Activated CD8-positive, alpha-beta memory T cell treated with anti-CD3 and anti-CD28 coated beads, Interleukin-2, amount 50 U/mL, for 24 hours (primary cell): ENCODE data around the gene MFAP2.
"Not testable (repeated sequence)": the region's sequence is repeated elsewhere in the genome, so short reads cannot be mapped to it uniquely, and the experiment has no call there.

Source experiments
- DNase-seq: peaks from one replicate; pipeline ENCODE4 v3.0.0-alpha.2; 2020; ENCODE audit errors: extremely low read depth

Gene MFAP2

GRCh38 chr1:16979475-16980327, 719 bp downstream of the MFAP2 start:
- no peak for DNase-seq

DNA sequence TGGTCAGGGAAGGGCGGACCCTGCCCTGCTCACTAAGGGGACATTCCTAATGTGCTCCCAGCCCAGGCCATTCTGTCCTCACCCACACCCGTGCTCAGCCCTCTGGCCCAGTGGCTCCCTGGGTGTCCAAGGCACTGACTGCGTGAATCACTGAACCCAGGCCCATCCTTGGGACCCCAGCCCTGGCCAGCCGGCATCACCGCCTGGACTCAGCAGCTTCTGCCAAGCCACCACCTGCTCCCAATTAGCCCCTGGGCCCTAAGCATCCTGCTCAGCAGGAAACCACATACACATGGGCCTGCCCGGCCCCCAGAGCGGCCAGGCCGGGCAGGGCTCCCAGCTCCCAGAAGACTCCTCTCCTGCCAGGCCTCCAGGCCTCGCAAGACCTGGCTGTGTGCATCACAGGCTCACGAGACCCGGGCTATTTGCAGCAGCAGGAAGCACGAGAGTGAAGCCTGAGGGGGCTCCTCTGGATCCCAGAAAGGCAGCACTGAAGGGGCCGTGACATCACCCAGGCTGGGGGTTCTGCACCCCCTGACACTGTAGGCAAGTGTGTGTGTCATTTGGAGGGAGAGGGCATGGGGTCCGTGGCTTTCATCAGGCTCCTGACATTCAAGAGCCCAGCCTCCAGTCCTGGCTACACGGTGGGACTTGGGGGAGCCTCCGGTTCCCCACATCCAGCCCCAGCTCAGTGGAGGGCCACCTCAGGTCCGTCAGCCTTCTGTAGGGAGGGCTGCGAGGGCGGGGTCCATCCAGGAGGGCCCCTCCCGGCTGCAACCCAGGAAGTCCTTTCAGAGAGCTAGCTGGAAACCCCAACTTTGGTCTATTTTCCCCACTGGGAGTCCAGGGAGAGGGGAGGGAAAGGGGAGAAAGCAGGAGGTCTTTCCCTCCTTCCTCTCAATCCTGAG, 1.6 kb downstream of the MFAP2 start:
- no peak for DNase-seq

- no peak for DNase-seq
Observed at GRCh38 chr1:16978139-16978538, 2.3 kb downstream of the MFAP2 start.

DNA sequence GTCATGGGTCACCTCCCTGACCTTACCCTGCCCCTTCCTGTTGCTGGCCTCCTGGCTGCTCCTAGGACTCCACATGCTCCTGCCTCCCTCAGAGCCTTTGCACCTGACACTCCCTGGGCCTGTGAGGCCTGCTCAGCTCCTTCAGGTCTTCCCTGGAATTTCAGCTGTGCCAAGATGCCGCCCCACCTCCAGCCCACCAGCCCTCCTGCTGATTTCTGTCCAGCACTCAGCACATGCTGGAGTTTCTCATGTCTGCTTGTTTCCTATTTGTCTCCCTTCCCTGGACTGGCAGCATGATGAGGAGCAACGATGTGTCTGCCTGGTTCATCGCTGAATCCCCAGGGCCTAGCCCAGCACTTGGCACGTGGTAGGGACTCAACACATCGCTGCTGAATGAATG, 3.0 kb downstream of the MFAP2 start:
- no peak for DNase-seq

DNA sequence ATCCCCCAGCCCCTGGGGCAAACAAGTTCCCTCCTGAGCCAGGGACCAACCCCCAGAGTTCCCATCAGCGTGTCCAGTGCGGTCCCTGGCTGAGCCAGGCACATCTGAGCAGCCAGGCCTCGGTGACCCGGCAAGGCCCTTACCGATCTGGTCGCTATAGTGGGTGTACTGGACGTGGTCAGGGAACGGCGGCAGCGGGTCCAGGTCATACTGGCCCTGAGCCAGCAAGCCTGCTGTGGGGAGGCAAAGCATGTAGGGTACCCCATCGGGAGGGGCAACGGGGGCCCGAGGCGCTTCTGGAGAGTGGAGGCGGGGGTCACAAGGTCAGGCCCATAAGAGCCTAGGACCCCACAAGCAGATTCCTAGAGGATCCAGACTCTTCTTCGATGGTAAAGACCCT, 3.5 kb downstream of the MFAP2 start:
- DNase-seq: no peak

GRCh38 chr1:16975838-16976237, 4.6 kb downstream of the MFAP2 start:
- DNase-seq: no peak

GRCh38 chr1:16975211-16975610, 5.2 kb downstream of the MFAP2 start:
- no peak for DNase-seq

DNA sequence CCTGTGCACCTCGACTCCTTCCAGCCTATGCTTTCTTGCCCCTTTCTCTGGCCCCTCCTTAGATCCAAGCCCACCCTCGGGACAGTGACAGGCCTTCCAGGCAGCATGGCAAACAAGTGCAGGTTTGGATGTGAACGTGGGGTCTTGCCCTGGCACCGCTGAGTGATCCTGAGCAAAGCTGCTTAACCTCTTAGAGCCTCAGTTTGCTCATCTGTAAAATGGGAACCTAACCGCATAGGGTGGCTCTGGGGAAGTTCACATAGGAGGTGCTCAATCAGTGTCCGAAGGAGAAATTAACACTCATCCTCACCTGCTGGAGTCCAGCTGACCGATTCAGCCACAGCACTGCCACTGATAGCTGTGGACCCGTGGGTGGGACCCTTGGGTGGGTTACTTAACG, 7.2 kb downstream of the MFAP2 start:
- DNase-seq: no peak

- DNase-seq: no peak
Observed at GRCh38 chr1:16972189-16972895, 8.1 kb downstream of the MFAP2 start.

GRCh38 chr1:16971341-16972188, 8.9 kb downstream of the MFAP2 start:
- no peak for DNase-seq

DNA sequence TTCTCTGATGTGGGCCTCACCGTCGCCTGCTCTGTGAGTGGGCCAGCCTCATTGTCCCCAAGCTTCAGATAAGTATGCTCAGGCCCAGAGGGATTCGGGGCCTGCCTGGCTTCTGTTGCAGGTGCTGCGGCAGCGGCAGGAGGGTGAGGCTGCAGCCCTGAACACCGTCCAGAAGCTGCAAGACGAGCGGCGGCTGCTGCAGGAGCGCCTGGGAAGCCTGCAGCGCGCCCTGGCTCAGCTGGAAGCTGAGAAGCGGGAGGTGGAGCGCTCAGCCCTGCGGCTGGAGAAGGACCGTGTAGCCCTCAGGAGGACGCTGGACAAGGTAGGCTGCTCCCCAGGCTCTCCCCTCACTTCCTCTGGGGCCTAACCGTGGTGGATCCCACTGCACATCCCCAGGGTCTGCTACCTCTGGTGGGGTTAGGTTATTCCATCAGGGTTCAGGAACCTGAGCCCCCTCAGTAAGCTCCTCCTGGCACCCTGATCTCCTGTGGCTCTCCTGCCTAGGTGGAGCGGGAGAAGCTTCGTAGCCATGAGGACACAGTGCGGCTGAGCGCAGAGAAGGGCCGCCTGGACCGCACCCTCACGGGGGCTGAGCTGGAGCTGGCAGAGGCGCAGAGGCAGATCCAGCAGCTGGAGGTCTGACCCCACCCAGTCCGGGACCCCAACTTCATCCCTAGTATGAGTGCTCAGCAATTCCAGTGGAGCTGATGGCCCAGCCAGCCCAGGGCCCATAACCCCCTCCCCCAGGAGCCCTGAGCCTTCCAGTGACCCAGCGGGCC, 10.1 kb downstream of the MFAP2 start:
- no peak for DNase-seq

DNA sequence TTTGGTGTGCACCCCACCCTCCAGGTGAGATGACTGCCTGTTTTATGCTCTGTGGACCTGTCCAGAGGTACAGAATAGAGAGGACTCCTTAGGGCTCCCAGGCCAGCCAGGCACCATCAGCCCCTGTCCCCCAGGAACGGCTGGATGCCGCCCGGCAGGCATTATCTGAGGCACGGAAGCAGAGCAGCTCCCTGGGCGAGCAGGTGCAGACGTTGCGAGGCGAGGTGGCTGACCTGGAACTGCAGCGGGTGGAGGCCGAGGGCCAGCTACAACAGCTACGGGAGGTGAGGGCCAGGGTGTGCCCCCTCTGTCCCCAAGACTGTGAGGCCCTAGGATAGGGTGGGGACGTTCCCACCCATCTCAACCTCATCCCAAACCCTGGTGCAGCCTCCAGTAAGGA, 10.8 kb downstream of the MFAP2 start:
- DNase-seq: no peak

GRCh38 chr1:16969057-16969611, 11.3 kb downstream of the MFAP2 start:
- no peak for DNase-seq

DNA sequence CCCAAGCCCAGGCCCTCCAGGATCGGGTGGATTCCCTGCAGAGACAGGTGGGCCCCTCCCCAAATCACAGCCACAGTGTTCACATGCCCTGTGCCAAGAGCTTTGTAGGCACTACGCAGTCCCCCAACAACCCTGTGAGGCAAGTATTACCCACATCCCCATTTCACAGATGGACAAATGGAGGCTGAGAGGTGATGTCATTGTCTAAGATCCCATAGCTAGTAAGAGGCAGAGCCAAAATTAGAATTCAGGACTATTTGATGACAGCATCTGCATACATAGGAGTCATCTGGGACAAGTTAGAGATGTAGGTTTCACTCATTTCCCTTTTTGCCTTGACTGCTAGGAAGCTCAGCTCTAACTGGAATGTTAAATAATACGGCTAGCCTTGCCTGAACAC, 12.0 kb downstream of the MFAP2 start:
- DNase-seq: no peak

DNA sequence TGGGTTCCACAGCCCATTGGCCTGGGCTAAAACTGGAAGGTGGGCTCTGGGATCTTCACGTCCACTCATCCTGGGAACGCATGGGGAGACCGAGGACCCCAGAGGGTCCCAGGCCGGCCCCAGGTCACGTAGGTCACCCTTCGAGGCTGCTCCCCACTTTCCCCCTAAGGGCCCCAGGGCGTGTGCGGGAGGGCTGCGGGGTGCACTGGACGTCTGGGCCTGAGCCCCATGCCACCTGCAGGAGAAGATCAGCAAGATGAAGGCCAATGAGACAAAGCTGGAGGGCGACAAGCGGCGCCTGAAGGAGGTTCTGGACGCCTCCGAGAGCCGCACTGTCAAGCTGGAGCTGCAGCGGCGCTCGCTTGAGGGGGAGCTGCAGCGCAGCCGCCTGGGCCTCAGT, 12.5 kb downstream of the MFAP2 start:
- DNase-seq: no peak

- DNase-seq: no peak
Observed at GRCh38 chr1:16967095-16967575, 13.3 kb downstream of the MFAP2 start.

GRCh38 chr1:16966282-16966681, 14.1 kb downstream of the MFAP2 start:
- no peak for DNase-seq

- DNase-seq: no peak
Observed at GRCh38 chr1:16965486-16966067, 14.8 kb downstream of the MFAP2 start.

GRCh38 chr1:16964169-16964568, 16.3 kb downstream of the MFAP2 start:
- not testable (repeated sequence) for DNase-seq
